Esophagus squamous epithelium (tissue), 4 donors: Measurements from ENCODE around the gene CXADR.

Experiments
- CTCF ChIP-seq, 6 experiments: fragments of 450-650 bp in 4 of 6; fragments of 200-600 bp in 2 of 6; sonication (generic) in 2 of 6; IDR thresholded peaks; one replicate each; pipeline ENCODE4 v1.5.1; 2016 to 2019; ENCODE audit warnings: antibody characterized with exemption in 6 of 6, mild to moderate bottlenecking in 4 of 6, moderate library complexity in 4 of 6
- POLR2A ChIP-seq, 4 donors: fragments of 450-650 bp; IDR thresholded peaks; one replicate each; pipeline ENCODE4 v1.6.1; 2017; ENCODE audit warnings: antibody characterized with exemption in 4 of 4, mild to moderate bottlenecking in 4 of 4, moderate library complexity in 3 of 4

DNA sequence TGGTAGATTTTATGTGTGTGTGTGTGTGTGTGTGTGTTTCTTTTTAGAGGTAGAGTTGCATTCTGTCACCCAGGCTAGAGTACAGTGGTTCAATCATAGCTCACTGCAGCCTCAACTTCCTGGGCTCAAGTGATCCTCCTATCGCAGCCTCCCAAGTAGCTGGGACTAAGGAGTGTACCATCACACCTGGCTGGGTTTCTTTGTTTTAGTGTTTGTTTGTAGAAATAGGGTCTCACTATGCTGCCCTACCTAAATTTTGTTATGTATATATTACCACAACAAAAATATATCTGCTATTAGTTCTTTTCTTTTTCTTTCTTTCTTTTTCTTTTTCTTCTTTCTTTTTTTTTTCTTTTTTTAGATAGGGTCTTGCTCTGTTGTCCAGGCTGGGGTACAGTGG is 43.1 kb upstream of the CXADR start:
- no peak for TF ChIP-seq CTCF (IDR thresholded peaks at IDR 0.05)
- no peak for TF ChIP-seq POLR2A (IDR thresholded peaks at IDR 0.05)
